RCC 7860 (cell line): Measurements from ENCODE around the gene B3GAT1.
"Not testable (repeated sequence)": the region's sequence is repeated elsewhere in the genome, so short reads cannot be mapped to it uniquely, and the experiment has no call there.

Source experiments
- DNase-seq: peaks from one replicate; pipeline ENCODE4 v3.0.0-alpha.2; 2015; ENCODE audit warnings: low spot score
- FAIRE-seq: peaks from 2 replicates; lab custom pipeline; 2012; peaks lifted over from hg19 to GRCh38; lab: Jason Lieb, UNC

The B3GAT1 gene

DNA sequence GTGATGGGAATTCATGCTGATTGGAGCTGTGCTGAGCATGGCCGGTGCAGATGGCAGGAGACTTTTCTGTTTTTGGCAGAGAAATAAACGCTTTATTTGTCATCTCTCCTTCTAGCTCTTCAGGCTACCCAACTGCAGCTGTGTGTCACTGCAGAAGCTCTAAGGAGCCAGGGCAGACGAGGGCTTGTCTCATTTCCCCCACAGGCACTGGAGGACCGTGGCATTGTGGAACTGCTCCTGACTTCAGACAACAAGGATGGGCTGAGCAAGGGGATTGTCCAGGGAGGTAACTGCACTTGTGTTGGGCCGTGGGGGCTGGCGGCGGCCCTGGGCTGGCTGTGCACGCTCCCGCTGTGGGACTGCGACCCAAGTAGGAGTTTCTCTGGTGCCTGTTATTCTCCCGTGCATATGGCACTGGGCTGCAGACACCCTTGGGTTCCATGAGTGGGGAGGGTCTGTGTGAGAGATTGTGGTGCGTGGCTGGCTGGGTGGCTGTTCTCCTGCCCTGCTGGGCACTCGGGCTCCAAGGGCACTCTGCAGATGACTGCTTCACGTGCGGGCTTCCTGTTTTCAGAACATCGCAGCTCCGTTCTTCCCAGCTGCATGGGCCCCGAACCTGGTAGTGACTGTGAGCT is 53.1 kb downstream of the B3GAT1 start:
- FAIRE-seq (no peak), DNase-seq (no peak)

GRCh38 chr11:134358165-134358855 is 53.7 kb downstream of the B3GAT1 start:
- DNase-seq (no peak), FAIRE-seq (no peak)

DNA sequence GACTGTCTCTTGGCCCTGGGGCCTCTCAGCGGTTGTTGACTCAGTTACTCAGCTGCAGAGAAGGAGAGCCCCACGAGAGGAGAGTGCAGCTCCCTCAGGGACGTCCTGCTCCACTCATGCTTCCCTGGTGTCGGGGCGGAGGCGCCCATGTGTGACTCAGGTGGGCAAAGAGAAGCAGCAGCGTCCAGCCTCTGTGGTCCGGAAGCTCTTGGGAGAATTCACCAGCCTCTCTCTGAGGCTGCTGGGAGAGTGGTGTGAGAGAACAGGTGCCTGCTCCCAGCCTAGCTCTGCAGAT is 54.5 kb downstream of the B3GAT1 start:
- FAIRE-seq = no peak
- DNase-seq = no peak

GRCh38 chr11:134356656-134357544 is 55.1 kb downstream of the B3GAT1 start:
- no peak for DNase-seq
- no peak for FAIRE-seq

DNA sequence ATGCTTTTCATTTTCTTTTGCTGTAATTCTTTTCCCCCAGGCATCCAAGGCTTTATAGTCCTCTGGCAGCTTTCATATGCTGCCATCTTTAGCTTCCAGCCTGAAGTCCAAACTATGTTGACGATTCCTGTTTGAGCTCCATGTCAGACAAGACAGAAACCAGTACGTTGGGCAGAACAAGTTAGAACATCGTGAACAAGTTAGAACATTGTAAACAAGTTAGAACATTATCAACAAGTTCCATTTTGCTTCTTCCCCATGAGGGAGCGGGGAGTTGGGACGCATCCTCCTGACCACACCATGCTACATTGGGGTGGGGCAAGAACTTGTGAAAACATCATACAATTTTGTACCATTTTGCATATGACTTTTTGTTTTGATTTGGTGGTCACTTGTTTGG is 56.4 kb downstream of the B3GAT1 start:
- FAIRE-seq = no peak

DNA sequence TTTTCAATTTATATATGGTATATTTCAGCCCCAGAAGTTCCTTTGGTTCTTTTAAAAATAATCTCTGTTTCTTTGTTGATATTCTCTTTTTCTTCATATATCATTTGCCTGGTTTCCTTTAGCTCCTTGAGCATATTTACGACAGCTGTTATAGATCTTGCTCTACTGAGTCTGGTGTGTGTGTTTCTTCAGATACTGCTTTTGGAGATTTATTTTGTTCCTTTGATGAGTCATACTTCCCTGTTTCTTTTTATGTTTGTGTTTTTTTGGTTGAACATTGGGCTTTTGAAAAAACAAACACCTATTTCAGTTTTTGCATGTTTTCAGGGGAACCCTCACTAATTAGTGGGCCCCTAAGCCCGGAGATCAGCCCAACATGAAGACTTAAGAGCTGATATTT is 56.9 kb downstream of the B3GAT1 start:
- DNase-seq = no peak
- FAIRE-seq = no peak

More for the DNA sequence above, 56.4 kb downstream of the B3GAT1 start:
- no peak for DNase-seq

DNA sequence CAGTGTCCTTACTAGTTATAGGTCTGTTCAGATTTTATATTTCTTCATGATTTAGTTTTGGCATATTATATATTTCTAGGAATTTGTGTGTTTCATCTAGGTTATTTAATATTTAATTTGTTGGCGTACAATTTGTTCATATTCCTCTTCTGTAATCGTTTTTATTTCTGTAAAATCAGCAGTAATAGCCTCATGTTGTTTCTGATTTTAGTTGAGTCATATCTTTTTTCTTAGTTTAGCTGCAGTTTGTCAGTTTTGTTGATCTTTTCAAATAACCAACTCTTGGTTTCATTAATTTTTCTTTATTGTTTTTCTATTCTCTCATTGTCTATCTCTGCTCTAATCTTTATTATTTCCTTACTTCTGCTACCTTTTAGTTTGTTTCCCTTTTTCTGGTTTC is 59.9 kb downstream of the B3GAT1 start:
- no peak for FAIRE-seq
- DNase-seq = no peak

DNA sequence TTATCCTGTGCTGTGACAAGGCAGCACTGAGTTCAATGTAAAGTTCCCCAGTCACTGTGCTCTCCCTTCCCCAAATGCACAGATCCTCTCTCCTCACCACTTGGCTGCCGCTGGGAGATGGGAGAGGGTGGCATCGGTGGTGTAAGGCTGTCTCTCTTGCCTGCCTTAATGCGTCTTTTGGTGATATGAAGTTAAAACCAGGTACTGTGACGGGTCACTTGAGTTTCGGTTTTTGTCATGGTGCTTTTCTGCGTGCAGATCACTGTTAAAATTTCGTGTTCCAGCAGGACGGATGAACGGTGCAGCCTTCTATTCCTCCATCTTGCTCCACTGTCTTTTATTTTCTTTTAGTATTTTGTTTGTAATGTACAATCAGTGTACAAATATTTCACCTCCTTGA is 61.7 kb downstream of the B3GAT1 start:
- DNase-seq (no peak), FAIRE-seq (no peak)

DNA sequence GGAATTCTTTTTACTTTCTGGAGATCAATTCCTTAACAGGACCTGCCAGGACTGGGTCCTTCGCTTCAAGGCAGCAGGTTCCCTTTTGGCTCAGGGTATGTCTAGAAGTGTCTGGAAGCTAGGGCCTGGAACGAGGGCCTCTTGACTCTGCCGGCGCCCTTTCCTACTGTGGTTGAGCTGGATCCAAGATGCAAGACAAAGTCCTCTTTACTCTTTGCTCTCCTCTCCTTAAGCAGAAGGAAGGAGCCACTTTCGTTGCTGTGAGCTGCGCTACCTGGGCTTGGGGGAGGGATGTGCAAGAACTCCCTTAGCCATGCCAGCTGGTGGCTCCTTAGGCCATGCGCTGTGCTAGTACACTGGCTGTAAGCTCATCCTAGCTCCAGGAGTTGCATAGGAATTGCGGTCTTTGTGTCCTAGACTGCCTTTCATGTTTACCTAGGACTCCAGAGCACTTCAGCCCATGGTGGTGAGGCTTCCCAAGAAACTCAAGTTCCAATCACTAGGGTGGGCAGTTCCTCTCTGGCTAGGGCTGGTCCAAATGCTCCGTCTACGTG is 62.2 kb downstream of the B3GAT1 start:
- DNase-seq (no peak), FAIRE-seq (no peak)

DNA sequence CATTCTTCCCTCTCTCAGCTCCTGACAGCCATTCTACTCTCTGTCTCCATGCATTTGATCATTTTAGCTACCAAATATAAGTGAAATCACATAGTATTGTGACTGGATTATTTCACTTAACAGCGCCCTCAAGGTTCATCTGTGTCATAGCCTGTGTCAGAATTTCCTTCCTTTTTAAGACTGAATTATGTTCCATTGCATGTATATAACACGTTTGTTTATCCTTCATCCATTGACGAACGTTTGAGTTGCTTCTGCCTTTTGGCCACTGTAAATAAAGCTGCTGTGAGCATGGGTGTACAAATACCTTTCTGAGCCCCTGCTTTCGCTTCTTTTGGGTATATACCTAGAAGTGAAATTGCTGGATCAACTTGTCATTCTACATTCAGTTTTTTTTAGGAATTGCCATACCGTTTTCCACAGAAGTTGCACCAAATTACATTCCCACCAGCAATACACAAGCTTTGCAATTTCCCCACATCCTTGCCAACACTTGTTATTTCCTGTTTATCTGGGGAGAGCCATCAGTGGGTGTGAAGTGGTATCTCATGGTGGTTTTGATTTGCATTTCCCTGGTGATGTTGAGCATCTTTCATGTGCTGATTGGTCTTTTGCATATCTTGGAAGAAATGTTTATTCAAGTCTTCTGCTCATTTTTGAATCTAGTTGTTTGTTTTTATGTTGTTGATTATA is 62.8 kb downstream of the B3GAT1 start:
- FAIRE-seq = no peak
- DNase-seq = no peak

- FAIRE-seq (no peak), DNase-seq (no peak)
Measured at GRCh38 chr11:134347441-134347840, 64.6 kb downstream of the B3GAT1 start.

DNA sequence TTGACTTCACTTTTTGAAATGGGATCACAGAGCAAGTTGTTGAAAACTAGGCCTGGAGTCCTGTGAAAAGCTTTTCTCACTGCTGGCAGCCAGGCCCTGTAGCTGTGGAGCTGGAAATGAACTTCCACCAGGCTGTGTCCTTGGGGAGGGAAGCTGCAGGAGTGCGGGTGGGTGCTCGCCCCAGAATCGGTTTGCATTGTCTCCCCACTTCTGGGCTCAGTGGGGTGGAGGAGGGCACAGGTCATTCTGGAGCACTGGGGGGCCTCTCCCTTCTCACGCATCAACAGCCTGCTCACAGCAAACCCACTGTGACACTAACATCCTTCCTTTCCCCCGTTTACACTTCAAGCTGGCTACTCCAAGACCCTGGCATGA is 65.1 kb downstream of the B3GAT1 start:
- FAIRE-seq (no peak), DNase-seq (no peak)

GRCh38 chr11:134346101-134346975 is 65.7 kb downstream of the B3GAT1 start:
- FAIRE-seq (no peak), DNase-seq (no peak)

GRCh38 chr11:134345237-134345550 is 66.8 kb downstream of the B3GAT1 start:
- no peak for DNase-seq

GRCh38 chr11:134344497-134345236 is 67.4 kb downstream of the B3GAT1 start:
- FAIRE-seq, DNase-seq: not testable (repeated sequence)

More at GRCh38 chr11:134345237-134345550, 66.8 kb downstream of the B3GAT1 start:
- no peak for FAIRE-seq

DNA sequence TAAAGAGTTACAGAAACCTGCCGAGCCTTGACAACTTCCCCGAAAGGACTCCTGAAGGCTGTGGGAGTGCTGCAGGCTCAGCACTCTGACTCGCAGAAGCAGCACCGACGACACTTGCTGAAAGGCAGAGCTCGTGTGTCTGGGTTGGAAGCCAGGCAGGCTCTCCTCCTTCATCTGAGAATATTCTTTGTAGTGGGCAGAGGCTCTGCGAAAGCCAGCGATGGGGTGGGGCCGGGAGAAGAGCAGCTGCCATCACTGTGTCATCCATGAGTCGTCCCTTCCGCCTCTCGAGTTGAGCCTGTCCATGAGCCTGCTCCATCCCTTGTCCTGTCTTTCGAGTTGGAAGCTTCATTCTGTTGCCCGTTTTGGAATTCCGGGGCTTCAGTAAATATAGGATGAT is 68.4 kb downstream of the B3GAT1 start:
- no peak for FAIRE-seq
- no peak for DNase-seq

GRCh38 chr11:134342572-134343340 is 69.3 kb downstream of the B3GAT1 start:
- DNase-seq (no peak), FAIRE-seq (no peak)

GRCh38 chr11:134341805-134342571 is 70.1 kb downstream of the B3GAT1 start:
- no peak for FAIRE-seq

More at GRCh38 chr11:134341805-134342571, 70.1 kb downstream of the B3GAT1 start:
- no peak for DNase-seq
